H1 (cell line): ENCODE measurements around the gene POTEF. TPM values are rescaled to one million over a fixed set of nuclear protein-coding genes. Genes with fewer than 3 reads are reported as not detected.
"Not testable (repeated sequence)": the region's sequence is repeated elsewhere in the genome, so short reads cannot be mapped to it uniquely, and the experiment has no call there.

Source experiments
- CTCF ChIA-PET: fragments of 300-600 bp; sonication (Branson Sonifier 250); formaldehyde crosslinking; loops from one replicate; lab custom pipeline; 2021; ENCODE audit not compliant: partially characterized antibody; lab: Charles Lee
- POLR2A ChIA-PET: fragments of 300-600 bp; sonication (Branson Sonifier 250); formaldehyde crosslinking; loops from one replicate; lab custom pipeline; 2021; ENCODE audit warnings: inconsistent platforms; ENCODE audit not compliant: partially characterized antibody; lab: Charles Lee
- DNase-seq, 2 experiments: peaks; one replicate each; pipeline versions ENCODE4 v3.0.0 to v3.0.0-alpha.2; 2010 to 2022; ENCODE audit warnings: low spot score in 2 of 2, low read depth in 1 of 2, mixed read lengths in 1 of 2
- FAIRE-seq: peaks from 2 replicates; lab custom pipeline; 2011; peaks lifted over from hg19 to GRCh38; lab: Jason Lieb, UNC
- H2AFZ ChIP-seq: 2 replicates; pipeline ENCODE4 v1.8.1; 2012; ENCODE audit warnings: low read length, inconsistent platforms
- H2AK5ac ChIP-seq: 2 replicates; pipeline ENCODE4 v1.6.1; 2013; ENCODE audit warnings: low read depth, low read length
- H2BK120ac ChIP-seq: replicated peaks from 2 replicates; pipeline ENCODE3; 2013; ENCODE audit warnings: low read depth, low read length, inconsistent platforms
- H2BK12ac ChIP-seq: 2 replicates; pipeline ENCODE4 v1.6.1; 2013; ENCODE audit warnings: low read depth, low read length
- H2BK15ac ChIP-seq: 2 replicates; pipeline ENCODE4 v1.6.1; 2013; ENCODE audit warnings: low read length
- H2BK20ac ChIP-seq: 2 replicates; pipeline ENCODE4 v1.6.1; 2013; ENCODE audit warnings: low read length
- H2BK5ac ChIP-seq: 2 replicates; pipeline ENCODE4 v1.6.1; 2013; ENCODE audit warnings: low read depth, low read length
- H3K14ac ChIP-seq: 2 replicates; pipeline ENCODE4 v1.6.1; 2013; ENCODE audit warnings: inconsistent platforms; ENCODE audit not compliant: insufficient read length
- H3K18ac ChIP-seq: 2 replicates; pipeline ENCODE4 v1.6.1; 2013; ENCODE audit warnings: low read length; ENCODE audit errors: extremely low read depth
- H3K23ac ChIP-seq: 2 replicates; pipeline ENCODE4 v1.6.1; 2013; ENCODE audit warnings: inconsistent platforms; ENCODE audit not compliant: insufficient read length
- H3K23me2 ChIP-seq: 2 replicates; pipeline ENCODE4 v1.6.1; 2013; ENCODE audit warnings: low read depth, low read length
- H3K27ac ChIP-seq: 2 replicates; pipeline ENCODE4 v1.6.1; 2011; ENCODE audit warnings: low read depth, low read length, inconsistent platforms
- H3K27me3 ChIP-seq, 4 experiments: replicated peaks in 1 of 4; 1 replicate in 1 of 4; 2 replicates in 3 of 4; pipeline versions ENCODE4 v1.6.1 to v1.8.1; 2011 to 2013; ENCODE audit warnings: low read length in 3 of 4, mild to moderate bottlenecking in 3 of 4, inconsistent platforms in 2 of 4, mixed read lengths in 2 of 4, moderate library complexity in 1 of 4; ENCODE audit not compliant: control insufficient read depth in 3 of 4, insufficient read depth in 3 of 4; ENCODE audit errors: extremely low read depth in 1 of 4
- H3K36me3 ChIP-seq, 4 experiments: 2 replicates each; pipeline versions ENCODE4 v1.6.1 to v1.8.1; 2011 to 2013; ENCODE audit warnings: mild to moderate bottlenecking in 4 of 4, low read length in 3 of 4, moderate library complexity in 2 of 4, control low read depth in 1 of 4, inconsistent platforms in 1 of 4; ENCODE audit not compliant: insufficient read depth in 4 of 4, control insufficient read depth in 2 of 4
- H3K4ac ChIP-seq: replicated peaks from 2 replicates; pipeline ENCODE3; 2013; ENCODE audit warnings: low read length, low read depth, mixed read lengths, inconsistent platforms; ENCODE audit not compliant: insufficient read length
- H3K4me1 ChIP-seq, 4 experiments: replicated peaks in 1 of 4; 1 replicate in 1 of 4; 2 replicates in 3 of 4; pipeline versions ENCODE4 v1.6.1 to v1.8.1; 2011 to 2013; ENCODE audit warnings: low read length in 3 of 4, inconsistent platforms in 2 of 4, mixed read lengths in 1 of 4; ENCODE audit not compliant: insufficient read depth in 4 of 4, control insufficient read depth in 3 of 4
- H3K4me2 ChIP-seq, 2 experiments: 2 replicates each; pipeline versions ENCODE4 v1.6.1 to v1.8.1; 2011 to 2013; ENCODE audit warnings: low read depth in 2 of 2, low read length in 2 of 2, control low read depth in 1 of 2, inconsistent platforms in 1 of 2, mild to moderate bottlenecking in 1 of 2; ENCODE audit not compliant: insufficient read depth in 1 of 2
- H3K4me3 ChIP-seq, 4 experiments: fragments of 200-600, 300-600 bp in 1 of 4; sonication (generic), shearing (Covaris generic), sonication (Bioruptor Twin) in 1 of 4; 2 replicates each; pipeline versions ENCODE4 v1.5.1 to v1.8.1; 2011 to 2016; ENCODE audit warnings: low read length in 4 of 4, low read depth in 3 of 4, control low read depth in 2 of 4, inconsistent platforms in 2 of 4, mild to moderate bottlenecking in 2 of 4, mixed read lengths in 1 of 4, moderate library complexity in 1 of 4; ENCODE audit not compliant: insufficient read depth in 2 of 4; ENCODE audit errors: extremely low read depth in 1 of 4
- H3K56ac ChIP-seq: replicated peaks from 2 replicates; pipeline ENCODE3; 2013; ENCODE audit warnings: low read depth, mild to moderate bottlenecking, mixed read lengths, low read length, inconsistent platforms; ENCODE audit not compliant: insufficient read length
- H3K79me1 ChIP-seq: 2 replicates; pipeline ENCODE4 v1.6.1; 2013; ENCODE audit warnings: low read depth, low read length, control low read depth
- H3K79me2 ChIP-seq, 2 experiments: 2 replicates each; pipeline versions ENCODE4 v1.6.1 to v1.8.1; 2012 to 2013; ENCODE audit warnings: low read length in 2 of 2, mild to moderate bottlenecking in 2 of 2, inconsistent platforms in 1 of 2; ENCODE audit not compliant: insufficient read depth in 2 of 2, control insufficient read depth in 1 of 2
- H3K9ac ChIP-seq, 4 experiments: replicated peaks in 1 of 4; 1 replicate in 1 of 4; 2 replicates in 3 of 4; pipeline versions ENCODE4 v1.6.1 to v1.8.1; 2011 to 2013; ENCODE audit warnings: low read depth in 3 of 4, low read length in 3 of 4, control low read depth in 2 of 4, mild to moderate bottlenecking in 2 of 4, moderate library complexity in 2 of 4, inconsistent platforms in 1 of 4; ENCODE audit errors: extremely low read depth in 1 of 4
- H3K9me3 ChIP-seq, 2 experiments: 2 replicates each; pipeline versions ENCODE4 v1.6.1 to v1.8.1; 2012 to 2013; ENCODE audit warnings: mild to moderate bottlenecking in 2 of 2, moderate library complexity in 2 of 2, control low read depth in 1 of 2, inconsistent platforms in 1 of 2, low read depth in 1 of 2, low read length in 1 of 2, mixed read lengths in 1 of 2; ENCODE audit not compliant: insufficient read depth in 2 of 2
- H4K20me1 ChIP-seq, 2 experiments: replicated peaks in 1 of 2; 2 replicates each; pipeline versions ENCODE3 to v1.8.1; 2011 to 2013; ENCODE audit warnings: inconsistent platforms in 2 of 2, low read length in 2 of 2, mild to moderate bottlenecking in 1 of 2; ENCODE audit not compliant: insufficient read depth in 2 of 2, control insufficient read depth in 1 of 2
- H4K5ac ChIP-seq: 2 replicates; pipeline ENCODE4 v1.6.1; 2013; ENCODE audit warnings: low read length, low read depth, mixed read lengths, inconsistent platforms; ENCODE audit not compliant: insufficient read length
- H4K8ac ChIP-seq: 2 replicates; pipeline ENCODE4 v1.8.0; 2013; ENCODE audit warnings: mild to moderate bottlenecking, moderate library complexity, low read length, inconsistent platforms; ENCODE audit not compliant: insufficient read depth; ENCODE audit errors: extremely low read depth
- H4K91ac ChIP-seq: replicated peaks from 2 replicates; pipeline ENCODE3; 2013; ENCODE audit warnings: low read length, mixed read lengths, inconsistent platforms; ENCODE audit not compliant: insufficient read length
- WGBS, 2 experiments: shearing (Covaris generic) in 1 of 2; methylation state at CpG; one replicate each; pipeline versions ENCODE4 v1.1.6 to v1.1.7; 2013 to 2015; ENCODE audit warnings: low lambda C conversion rate in 2 of 2, mixed read lengths in 2 of 2, inconsistent platforms in 1 of 2, low coverage in 1 of 2, missing lambda C conversion rate in 1 of 2; ENCODE audit not compliant: insufficient replicate concordance in 2 of 2, insufficient coverage in 1 of 2, insufficient read length in 1 of 2; ENCODE audit errors: extremely low coverage in 1 of 2, missing lambda C conversion rate in 1 of 2; 5-methylcytosine and 5-hydroxymethylcytosine counted together
- polyA plus RNA-seq, 7 experiments: library from polyadenylated mRNA; depleted of rRNA in 3 of 7; stranded (reverse) in 5 of 7; unstranded in 2 of 7; fragments of >200 nt in 5 of 7; fragments of 200-250 nt in 2 of 7; gene quantifications; 1 replicate in 5 of 7; 2 replicates in 1 of 7; 4 replicates in 1 of 7; pipeline versions ENCODE4 v1.2.1 to v1.2.3, GENCODE V29; 2011 to 2013; ENCODE audit warnings: missing spikeins in 2 of 7, mixed read lengths in 2 of 7
- total RNA-seq: library from RNA; stranded (reverse); fragmentation: NEBNext Ultra II Directional; extraction: Animal tissue kit (Norgen Biotek cat#: 25700); gene quantifications from 2 replicates; pipeline ENCODE4 v1.2.1, GENCODE V29; 2021

POTEF gene
- total and polyA plus RNA-seq, 2 of the 8 experiments (the other 6 are each of a cell fraction or from before 2014, with no cell fraction given), result 0.24 to 0.36 TPM

GRCh38 chr2:130062645-130063044 is 66.4 kb downstream of the POTEF start:
- H3K4ac ChIP-seq, H3K14ac ChIP-seq, H2AK5ac ChIP-seq, H3K27ac ChIP-seq, H2BK5ac ChIP-seq, H3K9ac ChIP-seq, H4K20me1 ChIP-seq, H3K18ac ChIP-seq, H3K27me3 ChIP-seq, H2BK12ac ChIP-seq, H3K9me3 ChIP-seq, H3K23me2 ChIP-seq, H3K79me1 ChIP-seq, H3K4me2 ChIP-seq, H3K4me1 ChIP-seq, H4K8ac ChIP-seq, POLR2A ChIA-PET, DNase-seq, H2BK20ac ChIP-seq, CTCF ChIA-PET, H3K56ac ChIP-seq, H4K91ac ChIP-seq, H3K4me3 ChIP-seq, H2BK120ac ChIP-seq, H2BK15ac ChIP-seq, H3K23ac ChIP-seq, H3K36me3 ChIP-seq, FAIRE-seq, H3K79me2 ChIP-seq, H4K5ac ChIP-seq, H2AFZ ChIP-seq: not testable (repeated sequence)
- no CpG with 5 or more reads among the region's 5 CpGs for WGBS, 2 experiments

DNA sequence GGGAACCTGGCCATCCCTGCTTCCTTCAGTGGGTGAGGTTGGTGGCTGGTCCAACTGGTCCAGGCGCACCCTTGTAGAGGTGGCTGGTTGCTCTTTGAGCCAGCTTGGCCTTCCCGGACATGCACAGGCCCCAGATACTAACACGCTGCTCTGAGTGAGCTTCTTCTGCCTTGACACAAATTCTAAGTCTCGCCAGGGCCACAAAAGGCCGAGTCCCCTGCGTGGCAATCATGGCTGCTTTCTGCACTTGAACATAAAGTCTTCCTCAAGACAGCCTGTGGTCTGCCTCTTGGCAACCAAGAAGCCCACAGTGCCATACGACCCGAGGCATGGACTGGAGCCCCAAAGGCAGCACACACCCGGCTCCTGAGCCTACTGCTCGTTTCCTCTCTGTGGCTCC is 69.0 kb downstream of the POTEF start:
- H2BK15ac ChIP-seq, H3K4me1 ChIP-seq, H2BK12ac ChIP-seq, H3K4me3 ChIP-seq, FAIRE-seq, H3K18ac ChIP-seq, H3K79me2 ChIP-seq, H2BK5ac ChIP-seq, H2BK120ac ChIP-seq, POLR2A ChIA-PET, DNase-seq, H3K4ac ChIP-seq, H2AK5ac ChIP-seq, H3K14ac ChIP-seq, H3K36me3 ChIP-seq, H3K9me3 ChIP-seq, H2BK20ac ChIP-seq, H4K91ac ChIP-seq, H3K4me2 ChIP-seq, H3K79me1 ChIP-seq, H4K8ac ChIP-seq, CTCF ChIA-PET, H2AFZ ChIP-seq, H4K5ac ChIP-seq, H3K27ac ChIP-seq, H3K23me2 ChIP-seq, H3K56ac ChIP-seq, H3K23ac ChIP-seq, H3K27me3 ChIP-seq, H4K20me1 ChIP-seq, H3K9ac ChIP-seq: not testable (repeated sequence)
- WGBS, 2 experiments, result 93% methylated on average over 5 of the region's 10 CpGs; no CpG with 5 or more reads in 1 of the 2 experiments
